HepG2 (cell line): ENCODE measurements around the gene PDGFA. TPM values are rescaled to one million over a fixed set of nuclear protein-coding genes. Genes with fewer than 3 reads are reported as not detected.

Experiments used
- CBX1 ChIP-seq: IDR thresholded peaks from one replicate; pipeline ENCODE4 v1.6.1; 2016; ENCODE audit warnings: antibody characterized with exemption, low read depth
- CSRNP2 ChIP-seq: sonication (generic); formaldehyde crosslinking; conservative IDR thresholded peaks from 2 replicates; pipeline ENCODE4 v1.8.0; 2022; ENCODE audit warnings: low read depth, missing genetic modification reagents
- GABPB1 ChIP-seq: IDR thresholded peaks from 2 replicates; pipeline ENCODE4 v1.6.1; 2016; ENCODE audit warnings: mild to moderate bottlenecking, missing genetic modification reagents, moderate library complexity, missing compliant biosample characterization
- LCORL ChIP-seq, 2 experiments: fragments of 450-650 bp in 1 of 2; sonication (generic) in 1 of 2; formaldehyde crosslinking in 1 of 2; IDR thresholded peaks; 2 replicates each; pipeline versions ENCODE4 v1.5.0 to v1.6.1; 2017 to 2020; ENCODE audit warnings: antibody characterized with exemption in 1 of 2, missing genetic modification reagents in 1 of 2
- PATZ1 ChIP-seq: sonication (generic); formaldehyde crosslinking; IDR thresholded peaks from 2 replicates; pipeline ENCODE4 v1.4.0; 2020; ENCODE audit warnings: missing genetic modification reagents
- RBM39 ChIP-seq: fragments of 200-400 bp; formaldehyde crosslinking; IDR thresholded peaks from one replicate; pipeline ENCODE4 v1.6.1; 2018; ENCODE audit warnings: antibody characterized with exemption, mild to moderate bottlenecking, low read depth, low read length; ENCODE audit not compliant: poor library complexity, severe bottlenecking
- SIX1 ChIP-seq: sonication (generic); formaldehyde crosslinking; IDR thresholded peaks from 2 replicates; pipeline ENCODE4 v1.4.0; 2020; ENCODE audit warnings: missing genetic modification reagents, borderline replicate concordance
- SP5 ChIP-seq: IDR thresholded peaks from 2 replicates; pipeline ENCODE4 v1.6.1; 2016; ENCODE audit warnings: low read depth, borderline replicate concordance
- SRY ChIP-seq: sonication (generic); formaldehyde crosslinking; IDR thresholded peaks from 2 replicates; pipeline ENCODE4 v1.8.0; 2022; ENCODE audit warnings: mild to moderate bottlenecking, missing genetic modification reagents
- ZBTB1 ChIP-seq: sonication (generic); formaldehyde crosslinking; IDR thresholded peaks from 2 replicates; pipeline ENCODE4 v1.4.0; 2020; ENCODE audit warnings: missing genetic modification reagents, borderline replicate concordance
- ZSCAN22 ChIP-seq: sonication (generic); formaldehyde crosslinking; IDR thresholded peaks from 2 replicates; pipeline ENCODE4 v1.4.0; 2020; ENCODE audit warnings: mild to moderate bottlenecking, missing genetic modification reagents
- polyA plus RNA-seq, 8 experiments: library from polyadenylated mRNA; depleted of rRNA in 3 of 8; stranded (reverse) in 7 of 8; unstranded in 1 of 8; fragments of >200 nt; fragmentation: Illumina TruSeq in 4 of 8; extraction: Trizol in 4 of 8; gene quantifications; 2 replicates each; pipeline versions ENCODE4 v1.2.1 to v1.2.3, GENCODE V29; 2011 to 2016; ENCODE audit warnings: low read depth in 4 of 8, missing spikeins in 1 of 8, mixed read lengths in 1 of 8; ENCODE audit not compliant: insufficient read depth in 1 of 8
- total RNA-seq, 5 experiments: library from RNA; depleted of rRNA; stranded (reverse); fragments of >200 nt; fragmentation: Illumina TruSeq; extraction: Trizol; gene quantifications; 2 replicates each; pipeline ENCODE4 v1.2.3, GENCODE V29; 2016; ENCODE audit warnings: low read depth in 1 of 5

PDGFA gene
- total and polyA plus RNA-seq, 2 of the 13 experiments (the other 11 are each of a cell fraction or from before 2014, with no cell fraction given): 1.5 to 3.4 TPM

DNA sequence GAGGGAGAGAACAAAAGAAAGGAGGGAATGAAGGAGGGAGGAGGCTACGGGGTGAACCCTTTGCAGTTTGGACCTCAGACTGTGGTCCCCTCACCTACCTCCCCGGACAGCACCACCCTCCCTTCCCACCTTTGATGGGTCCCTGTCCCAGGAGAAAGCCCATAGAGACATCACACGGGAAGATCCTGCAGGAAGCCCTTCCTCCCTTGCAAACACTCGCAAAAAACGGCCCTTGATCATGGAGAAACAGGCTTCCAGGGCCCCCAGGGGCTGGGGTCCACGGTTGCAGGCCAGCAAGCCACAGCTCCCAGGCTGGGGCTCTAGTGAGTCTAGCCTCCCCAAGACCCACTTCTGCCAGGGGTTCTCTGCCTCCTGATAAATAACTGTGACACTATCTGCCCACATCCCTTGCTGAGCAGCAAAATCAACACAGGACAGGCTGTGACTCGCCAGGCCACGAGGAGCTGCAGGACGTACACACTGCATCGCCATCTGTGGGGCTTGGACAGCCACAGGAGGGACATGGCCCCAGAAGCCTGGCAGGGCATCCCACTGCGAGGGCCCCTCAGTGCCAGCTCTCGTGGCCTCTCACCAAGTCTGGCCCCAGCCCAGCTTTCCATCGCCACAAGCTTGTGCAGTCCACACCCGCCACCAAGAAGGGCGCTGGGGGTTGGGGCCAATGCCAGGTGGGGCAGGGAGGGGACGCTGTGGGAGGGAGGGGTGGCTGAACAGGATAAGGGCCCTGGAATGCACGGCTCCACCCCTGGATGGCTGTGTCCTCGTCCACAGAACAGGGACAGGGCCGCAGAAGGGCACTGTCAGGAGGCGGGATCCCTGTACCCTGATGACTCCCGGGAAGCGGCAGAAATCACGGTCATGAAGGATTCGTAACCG, 34.2 kb downstream of the PDGFA start (continued):
- TF ChIP-seq GABPB1 (CRISPR knock-in tag) (no peak), CSRNP2 (CRISPR knock-in tag) (no peak), RBM39 (peak; percentile 65), SP5 (CRISPR knock-in tag) (peak; percentile 80), CBX1 (peak; percentile 29), SIX1 (CRISPR knock-in tag) (no peak), LCORL (IDR thresholded peaks at IDR 0.05) (no peak), LCORL (CRISPR knock-in tag; IDR thresholded peaks at IDR 0.05) (no peak), PATZ1 (CRISPR knock-in tag) (peak; percentile 57), SRY (no peak), ZSCAN22 (CRISPR knock-in tag) (peak; percentile 12; the same call in 1 of the 2 replicates), ZBTB1 (CRISPR knock-in tag) (no peak)
